ENCODE measurements around the gene PXK. TPM values are rescaled to one million over a fixed set of nuclear protein-coding genes. Genes with fewer than 3 reads are reported as not detected.
A peak's percentile ranks its signal among the peaks of the same experiment; 100 is the strongest.
"Not testable (repeated sequence)": the region's sequence is repeated elsewhere in the genome, so short reads cannot be mapped to it uniquely, and the experiment has no call there.

The PXK gene
- total RNA-seq, 2 experiments from 2014 or later = 40.9 to 45.4 TPM

GRCh38 chr3:58335652-58335947 is 2.9 kb downstream of the PXK start:
- Mint-ChIP-seq H3K27me3 (no peaks in the 10 kb centered on the region), H3K27ac (peak overlapping the region; percentile 94), H3K9me3 (no peaks in the 10 kb centered on the region), H3K4me3 (peak overlapping the region; percentile 99), H3K4me1 (ENCODE audit: low read depth) (peaks cover 30% of the 10 kb centered on the region), H3K36me3 (peaks cover 18% of the 10 kb centered on the region)
- ChIA-PET CTCF (interaction anchor here (0.7 to 6.8 kb wide), 11 partner anchors 9 to 196 kb away, joined by 3 to 43 read pairs (median 5); partner anchors contain the start of genes HTD2, KCTD6 and RPP14), POLR2A (interaction anchor here (0.9 to 4.5 kb wide), 3 partner anchors 11 to 30 kb away, joined by 3 to 20 read pairs (median 6); partner anchors contain the start of genes HTD2 and RPP14)
- no peak for DNase-seq
- intact Hi-C loops (cut with micrococcal nuclease) = loop anchor here (1.0 to 2.0 kb wide), 4 partner anchors 11 to 135 kb away; partner anchors contain the start of genes HTD2 and RPP14

GRCh38 chr3:58336135-58336882 is 3.6 kb downstream of the PXK start:
- H3K9me3 Mint-ChIP-seq = no peaks in the 10 kb centered on the region
- ChIA-PET CTCF (interaction anchor here (0.7 to 6.8 kb wide), 9 partner anchors 9 to 195 kb away, joined by 3 to 43 read pairs (median 4); partner anchors contain the start of genes HTD2, KCTD6 and RPP14), POLR2A (interaction anchor here (1.9 to 4.5 kb wide), 2 partner anchors 10 to 12 kb away, joined by 6 to 20 read pairs; no protein-coding TSS in a partner anchor)
- no peaks in the 10 kb centered on the region for H3K27me3 Mint-ChIP-seq
- no peak for DNase-seq
- no peak overlapping the region for H3K4me3 Mint-ChIP-seq
- peak overlapping the region; percentile 53 for H3K27ac Mint-ChIP-seq
- peaks cover 22% of the 10 kb centered on the region for H3K36me3 Mint-ChIP-seq
- intact Hi-C loops (cut with micrococcal nuclease) = no loop called here
- H3K4me1 Mint-ChIP-seq (ENCODE audit: low read depth) = peaks cover 35% of the 10 kb centered on the region

- H3K27me3 Mint-ChIP-seq = no peaks in the 10 kb centered on the region
- intact Hi-C loops (cut with micrococcal nuclease) = no loop called here
- ChIA-PET CTCF (interaction anchor here (1.1 to 6.8 kb wide), 2 partner anchors 9 to 30 kb away, joined by 3 to 43 read pairs; partner anchors contain the start of genes HTD2 and RPP14), POLR2A (interaction anchor here (0.6 to 4.5 kb wide), 4 partner anchors 9 to 97 kb away, joined by 3 to 20 read pairs (median 5); no protein-coding TSS in a partner anchor)
- peaks cover 35% of the 10 kb centered on the region for H3K4me1 Mint-ChIP-seq (ENCODE audit: low read depth)
- peaks cover 22% of the 10 kb centered on the region for H3K36me3 Mint-ChIP-seq
- no peak overlapping the region for H3K4me3 Mint-ChIP-seq
- DNase-seq = no peak
- H3K27ac Mint-ChIP-seq = no peak overlapping the region
- no peaks in the 10 kb centered on the region for H3K9me3 Mint-ChIP-seq
These were observed 4.5 kb downstream of the PXK start for GRCh38 chr3:58337190-58337589.

- Mint-ChIP-seq H3K36me3 (peaks cover 22% of the 10 kb centered on the region), H3K4me1 (ENCODE audit: low read depth) (peaks cover 29% of the 10 kb centered on the region)
- H3K27ac Mint-ChIP-seq; intact Hi-C loops (cut with micrococcal nuclease); H3K27me3 Mint-ChIP-seq; H3K9me3 Mint-ChIP-seq; H3K4me3 Mint-ChIP-seq; POLR2A ChIA-PET; DNase-seq: not testable (repeated sequence)
- CTCF ChIA-PET = interaction anchor here (0.5 to 1.1 kb wide), 2 partner anchors 33 to 303 kb away, joined by 3 read pairs; partner anchors contain the start of genes HTD2 and RPP14
These were observed 6.5 kb downstream of the PXK start for GRCh38 chr3:58339146-58339545.

- no peaks in the 10 kb centered on the region for H3K27me3 Mint-ChIP-seq
- H3K9me3 Mint-ChIP-seq = no peaks in the 10 kb centered on the region
- POLR2A ChIA-PET = interaction anchor here (1.0 kb wide), 1 partner anchor 13 kb away, joined by 3 read pairs; no protein-coding TSS in a partner anchor
- intact Hi-C loops (cut with micrococcal nuclease) = no loop called here
- peaks cover 18% of the 10 kb centered on the region for H3K36me3 Mint-ChIP-seq
- no peak for DNase-seq
- H3K4me3 Mint-ChIP-seq = no peak overlapping the region
- no peak overlapping the region for H3K27ac Mint-ChIP-seq
- CTCF ChIA-PET = no interaction called here
- H3K4me1 Mint-ChIP-seq (ENCODE audit: low read depth) = peaks cover 20% of the 10 kb centered on the region
These were observed 8.0 kb downstream of the PXK start for GRCh38 chr3:58340594-58341244.

- H3K4me1 Mint-ChIP-seq (ENCODE audit: low read depth) = peaks cover 20% of the 10 kb centered on the region
- CTCF ChIA-PET = no interaction called here
- no peaks in the 10 kb centered on the region for H3K9me3 Mint-ChIP-seq
- H3K4me3 Mint-ChIP-seq = no peak overlapping the region
- no peaks in the 10 kb centered on the region for H3K27me3 Mint-ChIP-seq
- POLR2A ChIA-PET = interaction anchor here (1.0 kb wide), 1 partner anchor 13 kb away, joined by 3 read pairs; no protein-coding TSS in a partner anchor
- no peak overlapping the region for H3K27ac Mint-ChIP-seq
- DNase-seq = no peak
- intact Hi-C loops (cut with micrococcal nuclease) = no loop called here
- peaks cover 13% of the 10 kb centered on the region for H3K36me3 Mint-ChIP-seq
These were observed 8.7 kb downstream of the PXK start for GRCh38 chr3:58341376-58341775.

- POLR2A ChIA-PET = no interaction called here
- H3K9me3 Mint-ChIP-seq = no peaks in the 10 kb centered on the region
- no peak for DNase-seq
- intact Hi-C loops (cut with micrococcal nuclease) = no loop called here
- no peaks in the 10 kb centered on the region for H3K27me3 Mint-ChIP-seq
- H3K36me3 Mint-ChIP-seq = peaks cover 18% of the 10 kb centered on the region
- peaks cover 23% of the 10 kb centered on the region for H3K4me1 Mint-ChIP-seq (ENCODE audit: low read depth)
- CTCF ChIA-PET = no interaction called here
- no peak overlapping the region for H3K4me3 Mint-ChIP-seq
- no peak overlapping the region for H3K27ac Mint-ChIP-seq
These were observed 10.0 kb downstream of the PXK start for GRCh38 chr3:58342676-58343075.

GRCh38 chr3:58345457-58345856 is 12.8 kb downstream of the PXK start:
- H3K36me3 Mint-ChIP-seq = peaks cover 17% of the 10 kb centered on the region

GRCh38 chr3:58346368-58346767 is 13.7 kb downstream of the PXK start:
- Mint-ChIP-seq H3K9me3 (no peaks in the 10 kb centered on the region), H3K27ac (peak overlapping the region; percentile 77), H3K4me1 (ENCODE audit: low read depth) (peaks cover 32% of the 10 kb centered on the region), H3K36me3 (peaks cover 13% of the 10 kb centered on the region), H3K27me3 (no peaks in the 10 kb centered on the region), H3K4me3 (no peak overlapping the region)
- CTCF ChIA-PET = interaction anchor here (0.6 to 1.4 kb wide), 6 partner anchors 9 to 159 kb away, joined by 3 to 5 read pairs (median 3); partner anchors contain the start of genes HTD2, PXK and RPP14
- peak; percentile 30 for DNase-seq
- intact Hi-C loops (cut with micrococcal nuclease) = loop anchor here (1.0 kb wide), 1 partner anchor 11 kb away; no protein-coding TSS in a partner anchor
- POLR2A ChIA-PET = interaction anchor here (1.3 to 1.9 kb wide), 4 partner anchors 9 to 40 kb away, joined by 4 to 6 read pairs (median 4); partner anchors contain the start of genes HTD2, PXK and RPP14

More at GRCh38 chr3:58345457-58345856, 12.8 kb downstream of the PXK start:
- intact Hi-C loops (cut with micrococcal nuclease) = no loop called here
- Mint-ChIP-seq H3K4me3 (no peak overlapping the region), H3K27ac (no peak overlapping the region), H3K4me1 (ENCODE audit: low read depth) (peaks cover 32% of the 10 kb centered on the region), H3K9me3 (no peaks in the 10 kb centered on the region), H3K27me3 (no peaks in the 10 kb centered on the region)
- DNase-seq = no peak
- ChIA-PET CTCF (interaction anchor here (1.4 to 1.5 kb wide), 2 partner anchors 10 to 12 kb away, joined by 4 to 5 read pairs; partner anchors contain the start of gene PXK), POLR2A (interaction anchor here (1.3 to 1.9 kb wide), 3 partner anchors 8 to 12 kb away, joined by 4 to 6 read pairs (median 4); partner anchors contain the start of gene PXK)

GRCh38 chr3:58347984-58348383 is 15.3 kb downstream of the PXK start:
- CTCF ChIA-PET = no interaction called here
- H3K4me1 Mint-ChIP-seq (ENCODE audit: low read depth) = peaks cover 41% of the 10 kb centered on the region
- no peak for DNase-seq
- no peaks in the 10 kb centered on the region for H3K27me3 Mint-ChIP-seq
- H3K9me3 Mint-ChIP-seq = no peaks in the 10 kb centered on the region
- POLR2A ChIA-PET = interaction anchor here (1.8 kb wide), 1 partner anchor 42 kb away, joined by 5 read pairs; the partner anchor contains the start of genes HTD2 and RPP14
- no peak overlapping the region for H3K4me3 Mint-ChIP-seq
- H3K27ac Mint-ChIP-seq = no peak overlapping the region
- peaks cover 16% of the 10 kb centered on the region for H3K36me3 Mint-ChIP-seq
- intact Hi-C loops (cut with micrococcal nuclease) = no loop called here

GRCh38 chr3:58349792-58350626 is 17.3 kb downstream of the PXK start:
- DNase-seq = no peak
- no peaks in the 10 kb centered on the region for H3K9me3 Mint-ChIP-seq
- H3K27ac Mint-ChIP-seq = no peak overlapping the region
- H3K36me3 Mint-ChIP-seq = peaks cover 16% of the 10 kb centered on the region
- no peaks in the 10 kb centered on the region for H3K27me3 Mint-ChIP-seq
- ChIA-PET CTCF (interaction anchor here (0.9 to 2.5 kb wide), 5 partner anchors 15 to 80 kb away, joined by 3 to 10 read pairs (median 5); partner anchors contain the start of genes HTD2 and RPP14), POLR2A (no interaction called here)
- peaks cover 45% of the 10 kb centered on the region for H3K4me1 Mint-ChIP-seq (ENCODE audit: low read depth)
- no peak overlapping the region for H3K4me3 Mint-ChIP-seq
- intact Hi-C loops (cut with micrococcal nuclease) = no loop called here
